ENCODE results near the gene LEKR1. TPM values are rescaled to one million over a fixed set of nuclear protein-coding genes. Genes with fewer than 3 reads are reported as not detected.

Gene LEKR1
- total and polyA plus RNA-seq, 2 experiments from 2014 or later: 0.77 to 0.91 TPM

DNA sequence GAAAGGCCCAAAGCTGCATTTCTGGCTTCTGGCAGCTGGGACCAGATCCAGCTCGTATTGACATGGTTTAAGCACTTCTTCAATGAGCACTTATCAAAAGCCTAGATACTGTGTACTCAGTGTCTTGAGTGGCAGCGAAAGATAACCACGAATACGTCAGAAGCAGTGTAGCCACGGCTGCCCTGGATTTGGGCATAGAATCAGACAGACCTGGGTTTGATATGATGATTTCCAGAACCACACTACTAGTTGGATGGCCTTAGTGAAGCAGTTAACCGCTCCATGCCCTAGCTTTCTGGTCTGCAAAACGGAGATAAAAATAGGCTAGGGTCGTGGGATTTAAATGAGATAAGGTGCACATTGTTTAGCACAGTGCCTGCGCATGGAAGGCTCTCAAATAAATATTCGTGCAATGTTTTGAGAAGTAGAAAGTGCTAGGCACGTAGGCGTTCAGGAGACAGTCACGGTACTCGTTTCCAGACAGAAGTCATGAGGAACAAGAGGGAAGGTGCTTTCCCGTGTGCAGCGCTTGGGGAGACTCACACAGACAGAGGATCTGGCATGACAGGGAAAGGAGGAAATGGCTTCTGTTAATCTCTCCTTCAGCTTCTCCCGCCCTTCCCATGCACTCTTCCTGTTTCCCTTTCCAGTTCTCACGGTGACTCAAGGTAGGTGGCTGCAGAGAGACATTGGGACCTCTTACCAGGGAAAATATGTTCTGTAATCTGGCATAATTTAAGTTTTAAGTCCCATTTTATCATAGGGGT, 263.5 kb downstream of the LEKR1 start:
- H3K27ac ChIP-seq: peak overlapping the region; percentile 97
- H3K4me3 ChIP-seq: peak overlapping the region; percentile 21
- no peaks in the 10 kb centered on the region for H3K9me3 ChIP-seq (ENCODE audit: low read depth)
- no peaks in the 10 kb centered on the region for H3K27me3 ChIP-seq
- DNase-seq (ENCODE audit: low read depth in 1 of 2, low spot score in 1 of 2): peak in 1 of 2 donors; percentile 84
- H3K36me3 ChIP-seq: no peaks in the 10 kb centered on the region
- H3K4me1 ChIP-seq (ENCODE audit: low read depth): peaks cover 85% of the 10 kb centered on the region
- TF ChIP-seq, protein P1, sequence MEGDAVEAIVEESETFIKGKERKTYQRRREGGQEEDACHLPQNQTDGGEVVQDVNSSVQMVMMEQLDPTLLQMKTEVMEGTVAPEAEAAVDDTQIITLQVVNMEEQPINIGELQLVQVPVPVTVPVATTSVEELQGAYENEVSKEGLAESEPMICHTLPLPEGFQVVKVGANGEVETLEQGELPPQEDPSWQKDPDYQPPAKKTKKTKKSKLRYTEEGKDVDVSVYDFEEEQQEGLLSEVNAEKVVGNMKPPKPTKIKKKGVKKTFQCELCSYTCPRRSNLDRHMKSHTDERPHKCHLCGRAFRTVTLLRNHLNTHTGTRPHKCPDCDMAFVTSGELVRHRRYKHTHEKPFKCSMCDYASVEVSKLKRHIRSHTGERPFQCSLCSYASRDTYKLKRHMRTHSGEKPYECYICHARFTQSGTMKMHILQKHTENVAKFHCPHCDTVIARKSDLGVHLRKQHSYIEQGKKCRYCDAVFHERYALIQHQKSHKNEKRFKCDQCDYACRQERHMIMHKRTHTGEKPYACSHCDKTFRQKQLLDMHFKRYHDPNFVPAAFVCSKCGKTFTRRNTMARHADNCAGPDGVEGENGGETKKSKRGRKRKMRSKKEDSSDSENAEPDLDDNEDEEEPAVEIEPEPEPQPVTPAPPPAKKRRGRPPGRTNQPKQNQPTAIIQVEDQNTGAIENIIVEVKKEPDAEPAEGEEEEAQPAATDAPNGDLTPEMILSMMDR (IDR thresholded peaks at IDR 0.05; ENCODE audit: low read depth, low read length): no peak

DNA sequence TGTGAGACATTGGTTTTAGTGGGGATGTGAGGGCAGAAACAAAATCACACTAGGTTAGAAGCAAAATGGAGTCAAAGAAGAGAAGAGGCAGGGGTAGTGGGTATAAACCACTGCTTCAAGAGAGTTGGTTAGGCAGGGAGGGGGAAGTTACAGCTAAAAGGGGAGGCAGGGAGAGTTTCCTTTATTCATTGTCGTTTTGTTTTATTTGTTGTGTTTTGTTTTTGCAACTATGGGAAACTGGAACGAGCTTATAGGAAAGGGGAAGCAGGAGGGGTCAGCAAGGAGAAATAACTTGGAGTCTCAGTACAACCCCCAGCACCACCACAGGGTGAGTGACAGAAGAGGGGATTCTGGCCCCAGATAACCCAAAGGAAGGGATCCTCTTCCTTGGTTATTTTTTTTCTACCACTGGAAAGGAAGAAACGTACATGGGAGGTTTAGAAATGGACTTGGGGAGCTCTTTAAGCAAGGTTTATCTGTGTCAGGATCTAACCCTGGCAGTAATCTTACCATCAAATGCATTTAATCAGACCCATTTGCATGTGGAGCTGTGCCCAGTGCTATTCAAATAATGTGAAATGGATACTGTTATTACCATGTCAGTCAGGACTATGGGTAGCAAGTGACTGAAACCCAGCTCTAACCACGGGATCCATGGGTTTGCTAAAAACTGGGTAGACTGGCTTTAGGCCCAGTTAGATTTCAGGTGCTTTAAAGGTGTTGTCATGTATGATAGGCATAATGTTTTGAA, 265.1 kb downstream of the LEKR1 start:
- peaks cover 74% of the 10 kb centered on the region for H3K4me1 ChIP-seq (ENCODE audit: low read depth)
- no peaks in the 10 kb centered on the region for H3K9me3 ChIP-seq (ENCODE audit: low read depth)
- H3K4me3 ChIP-seq: peak overlapping the region; percentile 21
- peak overlapping the region; percentile 97 for H3K27ac ChIP-seq
- no peaks in the 10 kb centered on the region for H3K27me3 ChIP-seq
- no peak for DNase-seq (ENCODE audit: low read depth in 1 of 2, low spot score in 1 of 2)
- H3K36me3 ChIP-seq: no peaks in the 10 kb centered on the region
- TF ChIP-seq, protein P1 (IDR thresholded peaks at IDR 0.05; ENCODE audit: low read depth, low read length): no peak

DNA sequence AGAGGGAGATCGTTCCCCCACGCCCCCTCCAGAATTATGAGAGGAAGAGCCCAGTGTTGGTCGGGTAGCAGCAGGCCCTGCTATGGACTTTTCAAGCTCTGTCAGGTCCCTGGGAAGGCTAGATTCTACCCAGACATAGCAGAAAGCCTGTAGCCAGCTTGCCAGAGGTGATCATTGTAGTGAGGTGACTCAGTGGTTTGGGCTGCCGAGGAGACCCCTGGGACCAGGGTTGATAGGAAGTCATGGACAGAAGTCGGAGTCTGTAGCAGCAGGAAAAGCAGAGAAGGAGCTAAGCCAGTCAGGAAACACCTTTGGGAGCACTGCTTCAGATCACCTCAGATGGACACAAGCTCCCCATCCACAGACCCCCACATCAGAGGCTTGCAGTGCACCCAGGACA, 266.1 kb downstream of the LEKR1 start:
- Histone ChIP-seq H3K27me3 (no peaks in the 10 kb centered on the region), H3K9me3 (ENCODE audit: low read depth) (no peaks in the 10 kb centered on the region), H3K4me3 (peak overlapping the region; percentile 21), H3K4me1 (ENCODE audit: low read depth) (peaks cover 69% of the 10 kb centered on the region), H3K27ac (peak overlapping the region; percentile 97), H3K36me3 (no peaks in the 10 kb centered on the region)
- TF ChIP-seq, protein P1 (IDR thresholded peaks at IDR 0.05; ENCODE audit: low read depth, low read length): no peak
- DNase-seq (ENCODE audit: low read depth in 1 of 2, low spot score in 1 of 2): no peak

GRCh38 chr3:157093096-157093495, 266.9 kb downstream of the LEKR1 start:
- Histone ChIP-seq H3K4me1 (ENCODE audit: low read depth) (peaks cover 69% of the 10 kb centered on the region), H3K27me3 (no peaks in the 10 kb centered on the region), H3K27ac (no peak overlapping the region), H3K36me3 (no peaks in the 10 kb centered on the region), H3K4me3 (no peak overlapping the region), H3K9me3 (ENCODE audit: low read depth) (no peaks in the 10 kb centered on the region)
- TF ChIP-seq, protein P1 (IDR thresholded peaks at IDR 0.05; ENCODE audit: low read depth, low read length): no peak
- DNase-seq (ENCODE audit: low read depth in 1 of 2, low spot score in 1 of 2): no peak

- no peaks in the 10 kb centered on the region for H3K36me3 ChIP-seq
- no peak overlapping the region for H3K4me3 ChIP-seq
- peaks cover 78% of the 10 kb centered on the region for H3K4me1 ChIP-seq (ENCODE audit: low read depth)
- H3K9me3 ChIP-seq (ENCODE audit: low read depth): no peaks in the 10 kb centered on the region
- DNase-seq (ENCODE audit: low read depth in 1 of 2, low spot score in 1 of 2): no peak
- no peak overlapping the region for H3K27ac ChIP-seq
- TF ChIP-seq, protein P1 (IDR thresholded peaks at IDR 0.05; ENCODE audit: low read depth, low read length): no peak
- no peaks in the 10 kb centered on the region for H3K27me3 ChIP-seq
These were observed 268.1 kb downstream of the LEKR1 start for GRCh38 chr3:157094301-157094700.

Data from cardiac muscle cell (in vitro differentiated cells and primary cell).